HG03196 (cell line): ENCODE measurements around the gene CYP2E1.
"Not testable (repeated sequence)": the region's sequence is repeated elsewhere in the genome, so short reads cannot be mapped to it uniquely, and the experiment has no call there.

Experiments used
- ATAC-seq: cut with Tn5 transposase; IDR thresholded peaks from one replicate; pipeline ENCODE4 v1.9.1; 2021; ENCODE audit not compliant: unreplicated experiment

CYP2E1 gene

DNA sequence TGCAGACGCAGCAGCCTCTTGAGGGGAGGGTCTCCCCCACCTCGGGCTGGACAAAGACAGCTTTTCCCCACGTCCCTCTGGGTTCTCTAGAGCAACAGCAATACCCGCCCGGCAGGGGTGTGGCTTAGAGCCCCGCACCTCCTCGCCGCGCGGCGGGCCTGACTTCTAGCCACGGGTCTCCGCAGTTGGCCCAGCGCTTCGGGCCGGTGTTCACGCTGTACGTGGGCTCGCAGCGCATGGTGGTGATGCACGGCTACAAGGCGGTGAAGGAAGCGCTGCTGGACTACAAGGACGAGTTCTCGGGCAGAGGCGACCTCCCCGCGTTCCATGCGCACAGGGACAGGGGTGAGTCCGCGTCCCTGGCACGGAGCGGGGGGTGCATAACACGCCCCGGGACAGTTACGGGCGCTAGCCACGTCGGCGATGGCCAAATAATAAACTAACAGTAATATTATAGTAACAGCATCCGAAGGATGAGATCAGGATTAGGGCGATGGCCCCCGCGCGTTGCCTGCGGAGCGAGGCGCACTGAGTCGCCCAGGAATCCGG, 1.2 kb downstream of the CYP2E1 start:
- no peak for ATAC-seq

DNA sequence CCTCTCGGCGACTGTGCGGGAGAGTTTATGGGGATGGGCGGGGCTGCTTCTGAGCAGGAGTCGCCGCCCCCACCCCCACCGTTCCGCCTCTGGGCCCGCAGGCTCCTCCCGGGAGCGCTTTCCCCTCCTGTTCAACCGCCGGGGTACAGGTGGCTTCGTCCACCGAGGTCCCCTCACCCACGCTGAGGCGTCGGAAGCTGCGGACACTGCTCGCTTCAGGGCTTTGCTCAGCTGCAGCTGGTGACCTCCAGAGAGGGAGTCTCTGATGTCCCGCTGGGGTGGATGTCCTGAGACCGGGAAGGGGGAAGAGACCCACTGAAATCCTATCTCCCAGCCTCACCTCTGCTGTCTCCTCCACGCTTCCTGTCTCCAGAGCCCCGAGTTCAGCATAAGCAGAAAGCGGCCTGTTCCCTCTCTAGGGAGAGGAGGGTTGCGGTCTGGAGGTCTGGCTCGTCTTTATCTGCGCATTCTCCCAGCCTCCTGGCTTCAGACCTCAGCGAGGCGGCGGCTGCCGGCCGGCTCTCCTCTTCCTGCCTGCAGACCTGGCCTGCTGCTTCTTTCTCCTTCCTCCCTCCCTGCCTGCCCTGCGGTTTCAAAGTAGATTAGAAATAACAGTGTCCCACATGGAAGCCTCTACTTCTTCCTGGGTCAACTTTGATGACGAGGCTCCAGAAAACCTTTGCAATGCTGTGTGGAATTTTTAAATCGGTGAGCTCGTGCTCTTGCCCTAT, 1.8 kb downstream of the CYP2E1 start:
- no peak for ATAC-seq

DNA sequence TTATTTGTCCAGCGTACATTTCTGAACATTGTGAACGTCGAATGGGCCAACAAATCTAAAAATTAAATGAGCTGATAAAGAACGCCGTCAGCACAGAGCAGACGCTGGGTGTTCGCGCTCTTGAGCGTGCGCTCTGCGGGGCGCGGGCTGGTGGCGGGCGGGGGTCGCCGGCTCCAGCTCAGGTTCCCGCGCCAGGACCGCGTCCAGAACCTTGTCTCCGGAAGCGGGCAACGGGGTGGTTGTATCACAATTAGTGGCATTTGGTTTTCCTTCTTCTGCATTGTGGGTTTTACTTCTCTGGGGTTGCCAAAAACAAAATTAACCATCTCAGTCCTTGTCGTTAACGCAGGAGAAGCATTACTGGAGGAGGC, 2.4 kb downstream of the CYP2E1 start:
- no peak for ATAC-seq

DNA sequence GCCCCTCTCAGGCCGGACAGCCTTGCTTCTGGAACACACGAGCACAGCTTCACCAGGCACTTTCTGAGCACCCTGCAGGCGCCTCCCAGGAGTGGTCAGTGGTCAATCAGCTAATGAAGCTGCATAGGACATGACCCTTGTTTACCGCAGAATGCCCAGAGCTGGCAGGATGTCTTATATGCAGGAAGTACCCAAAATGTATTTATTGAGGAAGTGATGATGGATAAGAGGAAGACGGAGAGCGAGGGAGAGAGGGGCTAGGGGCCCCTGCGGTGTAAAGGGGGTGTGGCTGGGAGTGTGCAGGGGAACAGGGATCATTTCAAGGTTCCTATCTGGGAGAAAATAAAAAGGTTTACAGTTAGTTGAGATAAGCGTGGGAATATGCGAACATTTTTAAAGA, 3.3 kb downstream of the CYP2E1 start:
- no peak for ATAC-seq

DNA sequence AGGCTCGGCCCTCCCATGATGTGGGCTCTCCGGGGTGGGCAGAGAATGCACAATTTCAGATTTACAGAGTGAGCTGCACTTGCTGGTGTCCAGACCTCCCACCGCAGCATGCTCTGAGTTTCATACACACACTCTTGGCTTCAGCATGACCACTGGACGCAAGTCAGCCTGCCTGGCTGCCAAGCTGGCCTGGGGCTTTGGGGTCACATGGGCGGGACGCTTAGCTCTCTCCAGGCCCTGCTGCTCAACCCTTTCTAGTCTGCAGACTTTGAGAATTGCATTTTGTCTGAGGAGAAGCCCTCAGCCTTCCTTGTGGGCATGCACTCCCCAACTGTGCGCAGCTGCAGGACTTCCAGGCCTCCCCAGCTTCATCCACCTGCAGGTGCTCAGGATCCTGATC, 5.7 kb downstream of the CYP2E1 start:
- ATAC-seq, result no peak

DNA sequence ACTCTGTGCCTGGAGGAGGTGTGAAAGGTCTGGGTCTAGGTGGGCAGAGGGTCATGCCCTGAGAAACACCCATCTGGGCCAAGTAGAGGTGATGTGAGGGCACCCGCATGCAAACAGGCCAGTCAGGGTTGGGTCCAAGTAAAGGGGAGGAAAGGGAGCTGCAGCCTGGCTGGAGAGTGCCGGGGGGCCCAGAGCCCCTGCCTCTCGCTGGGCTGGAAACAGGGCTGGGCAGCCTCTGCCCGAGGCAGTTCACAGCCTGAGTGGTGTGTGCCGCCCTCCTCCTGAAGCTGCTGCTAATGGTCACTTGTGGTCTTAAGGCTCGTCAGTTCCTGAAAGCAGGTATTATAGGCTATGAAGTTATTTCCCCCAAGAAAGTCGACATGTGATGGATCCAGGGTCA, 7.3 kb downstream of the CYP2E1 start:
- no peak for ATAC-seq

DNA sequence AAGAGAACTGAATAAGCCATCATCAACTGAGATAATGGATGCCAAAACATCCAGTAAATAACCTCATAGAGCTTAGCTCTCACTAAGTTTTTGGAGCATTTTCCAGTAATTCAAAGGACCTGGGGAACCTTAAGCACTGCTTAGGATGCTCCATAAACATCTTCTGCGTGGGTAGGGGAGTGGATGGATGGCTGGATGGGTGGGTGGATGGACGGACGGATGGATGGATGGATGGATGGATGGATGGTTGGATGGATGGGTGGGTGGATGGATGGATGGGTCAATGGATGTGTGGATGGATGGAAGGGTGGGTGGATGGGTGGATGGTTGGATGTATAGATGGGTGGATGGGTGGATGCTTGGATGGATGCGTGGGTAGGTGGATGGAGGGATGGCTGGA, 9.0 kb downstream of the CYP2E1 start:
- no peak for ATAC-seq

DNA sequence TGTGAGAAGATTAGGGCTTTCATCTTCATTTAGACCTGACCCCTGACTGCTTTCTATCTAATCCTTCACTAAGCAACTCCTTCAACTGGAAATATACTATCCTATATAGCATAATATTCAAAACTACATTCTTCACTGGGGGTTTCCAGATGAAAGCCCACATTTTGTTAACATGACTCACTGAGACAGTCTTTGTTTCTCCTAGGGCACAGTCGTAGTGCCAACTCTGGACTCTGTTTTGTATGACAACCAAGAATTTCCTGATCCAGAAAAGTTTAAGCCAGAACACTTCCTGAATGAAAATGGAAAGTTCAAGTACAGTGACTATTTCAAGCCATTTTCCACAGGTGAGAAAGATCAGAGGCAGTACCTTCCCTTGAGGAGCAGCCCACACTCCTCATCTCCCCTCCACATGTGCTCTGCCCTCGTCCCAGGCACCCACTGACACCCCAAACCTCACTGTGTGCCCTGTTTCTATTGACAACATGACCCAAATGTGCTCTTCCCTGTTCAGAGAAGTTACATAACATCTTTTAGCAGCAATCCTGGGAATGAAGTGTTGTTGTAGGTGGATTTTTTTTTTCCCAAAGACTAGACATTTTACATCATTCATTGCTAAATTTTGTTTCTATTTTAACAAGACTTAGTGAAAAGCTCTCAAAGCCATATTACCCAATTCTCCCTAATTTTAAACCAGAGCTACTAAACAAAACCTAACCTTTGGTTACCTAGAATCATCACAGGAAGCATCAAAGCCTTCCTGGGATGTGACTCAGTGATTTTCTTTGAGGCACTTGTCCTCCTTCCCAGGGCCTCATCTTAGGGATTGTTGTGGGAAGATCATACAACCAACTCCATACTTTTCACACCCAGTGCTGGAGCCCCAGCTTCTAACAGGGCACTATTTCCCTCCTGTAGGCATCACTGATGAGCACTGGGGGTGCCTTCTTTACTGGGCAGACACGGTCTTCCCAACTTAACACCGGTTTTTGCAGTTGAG, 10.7 kb downstream of the CYP2E1 start:
- no peak for ATAC-seq

DNA sequence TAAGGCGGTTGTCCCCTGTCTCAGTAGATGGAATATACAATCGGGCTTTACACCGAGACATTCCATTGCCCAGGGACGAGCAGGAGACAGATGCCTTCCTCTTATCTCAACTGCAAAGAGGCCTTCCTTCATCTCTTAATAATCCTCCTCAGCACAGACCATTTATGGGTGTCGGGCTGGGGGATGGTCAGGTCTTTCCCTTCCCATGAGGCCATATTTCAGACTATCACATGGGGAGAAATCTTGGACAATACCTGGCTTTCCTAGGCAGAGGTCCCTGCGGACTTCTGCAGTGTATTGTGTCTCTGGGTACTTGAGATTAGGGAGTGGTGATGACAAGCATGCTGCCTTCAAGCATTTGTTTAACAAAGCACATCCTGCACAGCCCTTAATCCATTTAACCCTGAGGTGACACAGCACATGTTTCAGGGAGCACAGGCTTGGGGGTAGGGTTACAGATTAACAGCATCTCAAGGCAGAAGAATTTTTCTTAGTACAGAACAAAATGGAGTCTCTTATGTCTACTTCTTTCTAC, 14.3 kb downstream of the CYP2E1 start:
- ATAC-seq, result not testable (repeated sequence)

DNA sequence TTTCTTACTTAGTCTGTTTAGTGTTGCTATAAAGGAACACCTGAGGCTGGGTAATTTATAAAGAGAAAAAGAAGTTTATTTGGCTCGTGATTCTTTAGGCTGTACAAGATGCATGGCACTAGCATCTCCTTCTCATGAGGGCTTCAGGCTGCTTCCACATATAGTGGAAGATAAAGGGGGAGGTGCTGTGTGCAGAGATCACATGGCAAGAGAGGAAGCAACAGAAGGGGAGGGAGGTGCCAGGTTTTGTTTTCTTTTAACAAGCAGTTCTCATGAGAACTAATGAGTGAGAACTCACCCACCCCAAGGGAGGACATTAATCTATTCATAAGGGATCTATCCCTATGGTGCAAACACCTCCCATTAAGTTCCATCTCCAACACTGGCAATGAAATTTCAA, 17.3 kb downstream of the CYP2E1 start:
- no peak for ATAC-seq

DNA sequence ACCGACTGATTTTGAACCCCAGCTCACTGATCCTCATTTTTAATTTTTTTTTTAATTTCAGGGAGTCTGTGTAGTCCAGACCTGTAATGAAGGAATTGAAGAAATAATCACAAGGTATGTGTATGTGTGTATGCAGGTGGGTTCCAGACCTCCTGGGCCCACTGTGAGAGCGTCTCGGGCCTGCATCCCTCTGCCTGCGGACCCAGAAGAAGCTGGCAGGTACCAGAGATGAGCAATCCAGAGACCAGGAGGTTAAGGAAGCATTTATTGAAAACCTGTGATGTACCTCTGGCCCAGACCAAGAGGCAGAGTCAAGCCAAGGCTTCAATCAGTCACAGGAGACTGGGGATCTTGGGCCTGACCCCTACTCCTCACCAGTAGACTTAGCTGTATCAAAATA, 27.4 kb downstream of the CYP2E1 start:
- no peak for ATAC-seq

DNA sequence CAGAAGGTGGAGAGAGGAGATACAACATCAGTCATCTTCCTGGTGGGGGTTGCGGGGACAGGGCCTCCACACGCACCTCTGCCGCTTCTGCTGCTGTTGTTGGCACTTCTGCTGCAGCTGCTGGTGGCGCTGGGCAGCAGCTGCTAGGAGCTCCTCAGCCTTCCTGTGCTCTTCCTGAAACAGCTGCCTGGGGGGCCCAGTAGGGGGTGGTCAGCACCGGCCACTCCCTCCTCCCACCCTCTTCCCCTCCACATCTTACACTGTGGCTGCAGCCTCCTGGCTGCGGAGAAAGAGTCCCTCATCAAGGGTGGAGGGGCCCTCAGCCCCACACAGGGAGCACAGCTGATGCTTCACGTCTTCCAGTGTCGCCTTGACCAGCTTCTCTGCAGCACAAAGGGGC, 28.4 kb downstream of the CYP2E1 start:
- ATAC-seq, result no peak

DNA sequence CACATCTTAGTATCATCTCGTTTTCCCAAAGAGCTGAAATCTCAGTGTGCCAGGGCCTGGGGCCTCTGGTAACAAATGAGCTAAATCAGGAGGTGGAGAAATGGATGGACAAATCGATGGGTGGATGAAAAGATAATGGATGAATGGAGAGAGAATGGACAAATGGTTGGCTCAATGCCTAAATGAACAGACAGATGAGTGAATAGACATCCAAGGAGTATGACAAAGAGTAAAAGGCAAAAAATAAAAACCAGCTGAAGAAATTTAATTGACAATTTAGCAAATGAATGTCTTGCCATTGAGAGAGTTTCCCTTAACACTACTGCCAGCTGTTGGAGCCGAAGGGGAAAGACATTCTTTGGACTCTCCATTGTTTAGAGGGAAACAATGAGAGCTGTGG, 30.2 kb downstream of the CYP2E1 start:
- ATAC-seq, result no peak

DNA sequence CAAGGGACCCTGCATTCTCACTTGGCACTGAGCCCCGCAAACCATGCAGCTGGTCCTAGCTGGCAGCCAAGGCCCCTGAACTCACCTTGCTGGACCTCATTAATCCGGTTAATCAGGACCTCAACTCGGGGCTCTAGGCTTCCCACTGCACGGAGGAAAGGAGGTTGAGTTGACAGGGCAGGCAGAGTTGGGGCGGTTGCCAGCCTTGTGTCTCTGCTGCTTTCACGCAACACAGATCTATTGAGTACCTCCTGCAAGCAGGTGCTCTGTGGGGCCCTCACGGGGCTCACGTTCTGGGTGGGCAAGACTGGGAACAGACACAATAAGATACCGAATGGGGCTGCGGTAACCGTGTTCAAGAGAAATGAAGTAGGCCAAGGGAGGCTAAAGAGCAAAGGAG, 32.1 kb downstream of the CYP2E1 start:
- no peak for ATAC-seq

DNA sequence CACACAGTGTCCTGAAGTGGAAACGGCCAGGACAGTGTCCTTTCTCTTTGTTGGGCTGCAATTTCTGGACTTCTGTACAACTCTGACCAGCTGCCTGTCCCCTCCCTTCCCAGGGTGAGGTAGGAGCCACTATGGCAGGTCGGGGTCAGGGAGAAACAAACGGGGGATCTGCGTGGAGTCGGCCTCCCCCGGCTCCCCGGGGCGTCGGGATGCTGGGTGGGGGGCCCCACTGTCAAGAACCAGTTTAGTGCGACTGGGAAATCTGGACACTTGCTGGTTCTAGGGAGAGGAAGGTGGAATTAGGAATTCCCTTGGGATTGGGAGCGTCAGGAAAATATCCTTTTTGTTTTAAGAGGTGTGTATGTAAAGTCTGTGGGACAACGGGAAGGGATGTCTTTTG, 37.7 kb downstream of the CYP2E1 start:
- ATAC-seq, result no peak

DNA sequence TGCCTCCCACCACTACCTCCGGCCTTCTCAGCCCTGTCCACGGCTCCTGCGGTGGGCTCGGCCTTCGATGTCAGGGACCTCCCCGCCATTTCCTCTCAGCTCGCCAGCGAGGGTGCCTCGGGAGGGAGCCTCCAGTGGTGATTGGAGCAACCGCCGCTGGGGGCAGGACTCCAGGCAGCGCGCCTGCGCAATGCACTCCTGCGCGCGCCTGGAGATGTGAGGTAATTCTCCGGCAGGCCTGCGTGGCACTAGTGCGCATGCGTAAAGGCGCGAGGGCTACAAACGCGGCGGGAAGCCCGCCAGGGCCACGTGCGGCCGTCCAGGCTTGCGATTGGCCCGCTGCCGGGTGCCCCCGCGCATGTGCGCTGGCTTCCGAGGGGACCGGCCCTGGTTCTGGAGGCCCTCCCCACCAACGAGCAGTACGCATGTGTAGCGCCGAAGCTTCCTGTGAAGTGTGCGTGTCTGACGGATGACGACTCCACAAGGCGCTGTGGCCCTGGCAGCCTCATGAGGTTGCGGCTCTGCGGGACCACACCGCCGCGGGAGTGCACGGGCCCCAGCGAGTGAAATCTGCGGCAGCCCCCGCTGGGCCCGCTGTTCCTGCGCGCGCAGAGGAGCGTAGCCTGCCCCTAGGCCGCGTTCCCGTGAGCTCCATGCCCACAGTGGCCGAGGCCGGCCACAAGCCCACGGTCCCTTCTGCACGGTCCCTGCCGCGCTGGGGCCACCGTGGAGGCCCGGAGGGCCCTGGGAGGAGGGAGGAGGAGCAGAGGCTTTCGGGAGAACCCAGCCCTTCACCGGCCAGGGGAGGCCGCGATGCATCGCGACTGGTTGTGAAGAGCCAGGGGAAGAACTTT, 38.5 kb downstream of the CYP2E1 start, which contains the start of gene SYCE1:
TSS of gene SYCE1 (minus strand) at position 143 of the 854 bp plus-strand sequence. CDS start at position 89, 54 bp downstream.
- ATAC-seq, result no peak

DNA sequence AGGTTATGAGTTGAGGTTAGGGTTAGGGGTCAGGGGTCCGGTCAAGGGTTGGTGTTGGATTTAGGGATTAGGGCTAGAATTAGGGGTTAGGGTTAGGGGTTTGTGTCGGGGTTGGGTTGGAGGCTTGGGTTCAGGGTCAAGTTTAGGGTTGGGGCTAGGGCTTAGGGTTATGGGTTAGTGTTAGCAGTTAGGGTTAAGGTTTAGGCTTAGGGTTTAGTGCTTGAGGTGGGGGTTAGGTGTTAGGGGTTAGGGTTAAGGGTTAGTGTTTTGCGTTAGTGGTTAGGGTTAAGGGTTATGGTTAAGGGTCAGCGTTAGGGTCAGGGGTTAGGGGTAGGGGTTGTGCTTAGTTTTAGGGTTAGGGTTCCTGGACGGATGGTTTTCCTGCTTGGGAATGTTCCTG, 40.0 kb downstream of the CYP2E1 start:
- ATAC-seq, result no peak

DNA sequence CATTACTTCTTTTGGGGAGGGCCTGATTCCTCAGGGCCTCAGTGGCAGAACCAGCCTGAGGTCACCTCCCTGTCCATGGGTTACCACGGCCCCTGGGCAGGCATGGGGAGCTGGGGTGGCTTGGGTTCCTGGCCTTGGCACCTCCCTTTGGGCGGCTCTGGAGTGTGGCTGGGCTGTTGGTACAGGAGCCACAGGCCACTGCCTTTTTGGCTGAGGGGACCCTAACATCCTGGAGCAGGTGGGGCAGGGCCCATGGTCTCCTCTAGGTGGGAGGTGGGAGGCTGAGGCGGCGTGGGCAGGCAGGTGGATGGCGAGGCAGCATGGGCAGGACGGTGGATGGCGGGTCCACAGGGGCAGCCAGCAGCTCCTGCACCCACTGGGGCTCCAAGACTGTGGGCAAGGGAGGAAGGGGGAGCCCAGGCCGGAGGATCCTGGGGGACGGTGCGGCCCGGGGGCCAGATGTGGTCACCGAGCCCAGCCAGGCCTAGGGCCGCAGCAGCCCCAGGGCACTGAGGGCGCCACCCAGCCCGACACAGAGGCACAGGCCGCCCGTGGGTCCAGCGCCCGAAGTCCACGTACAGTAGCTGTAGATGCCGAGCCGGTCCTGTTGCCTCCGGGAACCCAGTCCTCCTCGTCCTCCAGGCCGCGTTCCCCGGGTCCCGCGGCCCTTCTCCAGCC, 40.6 kb downstream of the CYP2E1 start:
- ATAC-seq, result no peak

DNA sequence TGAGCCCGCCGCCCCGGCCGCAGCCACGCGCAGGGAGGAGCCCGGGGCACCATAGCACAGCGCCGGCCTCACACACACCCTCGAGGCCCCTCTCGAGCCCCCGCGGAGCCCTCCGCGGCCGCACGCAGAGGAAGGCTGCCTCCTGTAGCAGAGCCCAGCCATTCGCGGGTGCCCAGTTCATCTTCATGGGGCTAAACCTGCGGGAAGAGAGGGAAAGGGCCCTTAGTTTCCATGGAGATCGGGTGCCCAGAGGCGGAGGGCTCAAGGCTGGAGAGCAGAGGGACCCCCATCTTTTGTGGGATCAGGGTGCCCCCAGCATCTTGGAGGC, 41.1 kb downstream of the CYP2E1 start:
- no peak for ATAC-seq

DNA sequence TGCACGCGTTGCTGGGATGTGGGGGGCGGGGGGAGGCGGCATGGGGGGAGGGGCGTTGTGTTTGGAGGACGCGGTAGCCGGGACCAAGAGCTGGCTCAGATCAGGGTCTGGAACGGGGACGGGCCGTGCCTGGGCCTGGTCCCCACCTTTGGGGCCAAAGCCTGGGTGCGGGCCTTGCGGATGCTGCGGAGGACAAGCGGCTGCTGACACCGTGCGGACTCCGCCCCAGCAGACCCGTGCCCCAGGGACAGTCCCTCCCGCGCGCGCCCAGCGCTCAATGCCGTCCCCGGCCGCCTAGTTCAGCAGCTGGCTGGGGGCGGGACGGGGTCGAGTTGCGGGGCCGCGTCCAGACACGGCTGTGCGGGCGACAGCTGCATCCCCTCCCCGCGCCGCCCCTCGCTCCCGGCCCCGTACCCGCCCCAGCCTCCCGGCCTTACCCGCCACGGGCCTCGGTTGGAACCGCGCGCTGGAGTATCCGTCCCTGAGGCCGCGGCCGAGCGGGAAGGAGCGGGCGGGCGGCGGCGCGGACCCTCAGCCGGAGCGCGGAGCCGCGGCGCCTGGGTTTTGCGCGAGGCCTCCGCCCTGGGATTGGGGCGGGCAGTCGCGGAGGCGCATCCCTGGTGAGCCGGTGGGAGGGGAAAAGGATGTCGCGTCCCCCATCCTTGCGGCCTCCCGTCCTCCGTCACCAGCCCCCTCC, 41.8 kb downstream of the CYP2E1 start:
- not testable (repeated sequence) for ATAC-seq
